ENCODE measurements around the gene FAM237B.
"Not testable (repeated sequence)": the region's sequence is repeated elsewhere in the genome, so short reads cannot be mapped to it uniquely, and the experiment has no call there.

FAM237B gene

DNA sequence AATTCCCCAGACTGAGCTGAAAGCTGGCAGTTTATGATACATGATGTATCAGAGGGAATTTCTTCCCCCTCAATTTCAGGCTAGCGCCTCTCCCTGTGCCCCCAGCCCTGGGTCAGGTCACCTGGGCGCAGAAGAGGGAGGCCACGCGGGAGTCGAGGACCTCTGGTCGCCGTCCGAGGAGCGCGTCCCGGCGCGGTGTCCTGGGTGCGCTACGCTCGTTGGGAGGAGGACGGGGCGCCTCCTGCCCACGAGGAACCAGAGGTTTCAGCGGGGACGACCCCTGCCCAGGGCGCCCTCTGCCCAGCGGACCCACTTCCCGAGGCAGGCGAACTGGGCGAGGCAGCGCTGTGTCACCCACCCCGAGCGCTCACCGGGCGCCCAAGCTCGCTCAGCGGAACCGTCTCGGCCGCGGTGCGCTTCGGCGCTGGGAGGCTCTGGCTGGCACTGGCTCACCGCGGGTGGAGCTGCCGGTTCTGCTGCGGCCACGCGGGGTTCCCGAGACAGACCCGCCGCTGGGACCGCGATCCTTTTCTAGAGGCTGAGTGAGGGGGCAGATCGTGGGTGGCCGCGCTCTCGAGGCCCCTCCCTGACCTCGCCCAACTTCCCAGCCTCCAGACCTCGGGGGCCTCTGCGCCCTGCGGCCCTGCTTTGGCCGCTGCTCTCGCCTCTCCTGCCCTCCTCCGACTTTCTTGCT is at the start of gene FAM237B:
Gene FAM237B, minus strand, starts transcription at position 504 of the 694 bp plus-strand sequence. CDS start 1,556 bp downstream, outside the sequence.
- DNase-seq: no peak

DNA sequence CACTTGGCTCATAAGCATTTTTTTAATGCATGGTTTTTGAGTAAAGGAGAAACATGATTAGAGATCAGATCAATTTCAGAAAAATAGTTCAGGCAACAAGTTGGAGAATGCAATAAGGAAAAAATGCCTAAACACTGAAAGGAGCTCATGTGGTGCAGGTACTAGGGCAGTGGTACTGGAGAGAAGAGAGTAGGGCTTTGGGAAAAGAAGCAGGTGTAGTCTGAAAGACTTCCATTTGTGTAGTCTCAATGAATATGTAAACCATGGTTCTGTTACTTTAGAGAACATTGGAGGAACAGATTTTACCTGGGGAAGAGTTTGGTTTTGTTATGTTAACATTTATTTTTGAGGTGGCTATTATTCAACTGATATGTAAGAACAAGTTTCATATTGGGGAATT is 30.9 kb upstream of the FAM237B start:
- DNase-seq: no peak

DNA sequence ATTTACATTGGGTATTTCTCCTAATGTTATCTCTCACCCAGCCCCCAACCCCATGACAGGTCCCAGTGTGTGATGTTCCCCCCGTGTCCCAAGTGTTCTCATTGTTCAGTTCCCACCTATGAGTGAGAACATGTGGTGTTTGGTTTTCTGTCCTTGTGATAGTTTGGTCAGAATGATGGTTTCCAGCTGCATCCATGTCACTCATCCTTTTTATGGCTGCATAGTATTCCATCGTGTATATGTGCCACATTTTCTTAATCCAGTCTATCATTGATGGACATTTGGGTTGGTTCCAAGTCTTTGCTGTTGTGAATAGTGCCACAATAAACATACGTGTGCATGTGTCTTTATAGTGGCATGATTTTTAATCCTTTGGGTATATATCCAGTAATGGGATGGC is 28.9 kb upstream of the FAM237B start:
- DNase-seq: not testable (repeated sequence)

DNA sequence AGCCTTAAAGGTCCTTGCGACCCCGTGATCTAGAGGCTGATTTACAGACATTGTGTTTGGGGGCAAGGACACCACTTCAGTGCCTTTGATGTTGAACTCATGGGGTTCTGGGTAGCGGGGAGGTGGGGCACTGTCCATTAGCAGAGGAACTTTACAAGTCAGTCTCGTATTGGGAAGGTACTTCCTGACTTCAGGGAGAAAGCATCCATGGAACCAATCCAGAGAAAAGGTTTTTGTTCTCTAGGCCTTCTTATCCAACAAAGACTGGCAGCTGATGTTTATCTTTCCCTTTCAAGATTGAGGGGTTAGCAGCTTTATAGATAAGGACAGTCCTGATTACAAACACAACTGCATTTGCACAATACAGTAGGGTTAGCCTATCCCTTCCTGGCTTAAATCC is 28.2 kb upstream of the FAM237B start:
- no peak for DNase-seq

DNA sequence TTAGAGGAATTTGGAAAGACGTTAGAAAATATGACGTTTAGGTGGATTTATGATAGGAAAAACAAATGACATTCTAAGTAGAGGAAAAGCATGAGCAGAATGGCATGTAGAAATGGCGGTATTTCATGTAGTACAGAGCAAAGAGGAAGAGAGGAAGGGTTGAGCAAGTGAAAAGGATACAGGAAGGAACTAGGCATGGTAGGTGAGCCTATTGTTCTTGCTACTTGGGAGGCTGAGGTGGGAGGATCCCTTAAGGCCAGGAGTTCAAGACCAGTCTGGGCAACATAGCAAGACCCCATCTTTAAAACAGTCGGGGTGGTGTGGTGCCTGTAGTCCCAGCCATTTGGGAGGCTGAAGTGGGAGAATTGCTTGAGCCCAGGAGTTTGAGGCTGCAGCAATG is 26.7 kb upstream of the FAM237B start:
- DNase-seq: no peak

DNA sequence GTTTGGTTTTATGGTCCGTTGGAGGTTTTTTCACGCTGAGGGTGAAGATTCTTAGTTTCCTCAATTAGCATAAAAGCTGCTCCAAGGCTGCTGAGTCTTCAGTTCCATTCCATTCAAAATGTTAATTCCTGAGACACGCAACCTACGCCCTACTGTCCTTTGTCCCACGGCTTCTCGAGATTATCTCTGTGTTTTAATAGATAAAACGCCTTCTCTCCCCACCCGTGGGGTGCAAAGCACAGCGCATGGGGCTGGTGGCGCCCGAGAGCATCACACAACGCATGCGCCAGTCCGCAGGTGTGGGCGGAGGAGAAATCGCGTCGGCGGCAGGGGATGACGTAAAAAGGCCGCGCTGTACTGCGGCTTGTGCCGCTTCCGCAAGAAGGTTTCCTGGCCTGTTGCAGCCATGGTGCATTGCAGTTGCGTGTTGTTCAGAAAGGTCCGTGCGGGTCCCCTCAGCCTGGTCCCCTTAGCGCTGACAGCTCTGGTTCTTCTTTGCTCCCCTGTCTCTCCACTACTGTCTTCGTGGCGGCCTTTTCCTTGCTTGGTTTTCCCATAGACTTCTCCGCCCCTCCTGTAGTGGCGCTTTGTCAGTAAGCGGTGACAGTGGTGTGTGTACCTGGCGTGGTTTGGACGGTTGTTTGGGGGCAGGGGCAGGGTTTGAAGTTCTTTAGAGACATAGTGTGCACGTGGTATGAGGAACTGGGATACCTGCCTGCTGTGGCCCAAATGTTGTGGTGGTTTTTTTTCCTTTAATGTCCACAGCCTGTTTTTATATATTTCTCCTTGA is 25.4 kb upstream of the FAM237B start, which contains the start of gene GTPBP10:
Gene GTPBP10, plus strand, starts transcription at position 381 of the 790 bp plus-strand sequence. Its CDS starts 26 bp downstream, at position 407.
- peak; percentile 91 to 93 for DNase-seq

DNA sequence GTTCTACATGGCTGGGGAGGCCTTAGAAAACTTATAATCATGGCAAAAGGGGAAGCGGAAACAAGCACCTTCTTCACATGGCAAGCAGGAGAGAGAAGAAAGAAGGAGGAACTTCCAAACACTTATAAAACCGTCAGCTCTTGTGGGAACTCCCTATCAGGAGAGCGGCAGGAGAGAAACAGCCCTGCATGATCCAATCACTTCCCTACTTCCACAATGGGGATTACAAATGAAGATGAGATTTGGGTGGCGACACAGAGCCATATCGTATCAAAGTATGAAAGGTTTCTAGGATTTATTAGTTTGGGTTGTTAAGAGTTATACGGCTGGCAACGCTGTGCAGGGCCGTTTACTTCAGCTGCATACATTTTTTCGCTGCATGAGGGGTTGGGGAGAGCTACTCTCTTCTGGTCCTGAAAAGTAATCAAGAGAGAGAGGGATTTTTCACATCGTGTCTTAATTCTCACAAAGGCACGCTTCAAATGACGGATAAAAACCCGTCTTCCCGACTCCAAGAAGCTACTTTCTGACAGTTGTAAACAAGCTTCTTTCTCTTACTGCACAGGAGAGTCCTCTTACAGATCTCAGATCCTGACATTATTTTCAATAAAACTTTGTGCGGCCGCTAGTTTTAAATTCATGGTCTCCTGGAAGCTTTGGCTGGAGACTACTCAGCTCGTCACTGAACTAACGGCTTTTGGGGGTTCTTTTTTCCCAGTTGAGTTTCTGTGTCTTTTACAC is 24.7 kb upstream of the FAM237B start:
- DNase-seq: peak; percentile 21 to 23

DNA sequence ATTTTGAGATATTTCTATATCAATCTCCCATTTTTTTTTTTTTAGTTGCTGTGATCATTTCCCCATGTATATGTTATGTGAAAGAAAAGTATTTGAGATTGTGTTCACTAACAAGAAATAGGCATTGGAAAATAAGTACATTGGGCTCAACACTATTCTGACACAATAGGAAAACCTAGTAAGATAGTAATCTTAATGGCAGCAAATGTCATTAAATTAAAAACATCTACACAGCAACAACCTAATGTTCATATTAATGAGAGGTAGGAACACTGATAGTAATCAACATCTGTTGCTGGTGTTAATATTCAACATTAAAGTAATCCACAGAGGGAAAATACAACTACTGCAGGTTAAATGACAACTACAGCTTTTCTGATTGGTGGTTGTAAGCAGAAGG is 23.9 kb upstream of the FAM237B start:
- no peak for DNase-seq

DNA sequence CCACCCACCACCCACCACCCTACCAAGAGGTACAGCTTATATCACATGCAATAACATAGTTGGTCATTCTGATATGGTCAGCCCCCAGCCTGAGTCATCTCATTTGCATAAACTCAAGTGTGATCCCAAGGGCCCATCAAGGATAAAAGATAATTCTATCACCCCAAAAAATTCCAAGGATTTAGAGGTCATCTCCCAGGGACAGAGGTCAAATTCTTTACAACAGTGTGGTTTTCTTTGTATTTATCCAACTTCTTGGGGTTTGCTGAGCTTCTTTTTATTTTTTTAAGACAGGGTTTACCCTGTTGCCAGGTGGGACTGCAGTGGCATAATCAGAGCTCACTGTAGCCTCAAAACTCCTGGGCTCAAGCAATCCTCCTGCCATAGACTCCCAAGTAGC is 16.0 kb upstream of the FAM237B start:
- no peak for DNase-seq

DNA sequence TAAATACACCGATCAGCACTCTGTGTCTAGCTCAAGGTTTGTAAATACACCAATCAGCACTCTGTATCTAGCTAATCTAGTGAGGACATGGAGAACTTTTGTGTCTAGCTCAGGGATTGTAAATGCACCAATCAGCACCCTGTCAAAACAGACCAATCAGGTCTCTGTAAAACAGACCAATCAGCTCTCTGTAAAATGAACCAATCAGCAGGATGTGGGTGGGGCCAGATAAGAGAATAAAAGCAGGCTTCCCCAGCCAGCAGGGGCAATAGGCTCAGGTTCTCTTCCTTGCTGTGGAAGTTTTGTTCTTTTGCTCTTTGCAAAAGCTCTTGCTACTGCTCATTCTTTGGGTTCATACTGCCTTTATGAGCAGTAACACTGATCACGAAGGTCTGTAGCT is 13.8 kb upstream of the FAM237B start:
- not testable (repeated sequence) for DNase-seq

DNA sequence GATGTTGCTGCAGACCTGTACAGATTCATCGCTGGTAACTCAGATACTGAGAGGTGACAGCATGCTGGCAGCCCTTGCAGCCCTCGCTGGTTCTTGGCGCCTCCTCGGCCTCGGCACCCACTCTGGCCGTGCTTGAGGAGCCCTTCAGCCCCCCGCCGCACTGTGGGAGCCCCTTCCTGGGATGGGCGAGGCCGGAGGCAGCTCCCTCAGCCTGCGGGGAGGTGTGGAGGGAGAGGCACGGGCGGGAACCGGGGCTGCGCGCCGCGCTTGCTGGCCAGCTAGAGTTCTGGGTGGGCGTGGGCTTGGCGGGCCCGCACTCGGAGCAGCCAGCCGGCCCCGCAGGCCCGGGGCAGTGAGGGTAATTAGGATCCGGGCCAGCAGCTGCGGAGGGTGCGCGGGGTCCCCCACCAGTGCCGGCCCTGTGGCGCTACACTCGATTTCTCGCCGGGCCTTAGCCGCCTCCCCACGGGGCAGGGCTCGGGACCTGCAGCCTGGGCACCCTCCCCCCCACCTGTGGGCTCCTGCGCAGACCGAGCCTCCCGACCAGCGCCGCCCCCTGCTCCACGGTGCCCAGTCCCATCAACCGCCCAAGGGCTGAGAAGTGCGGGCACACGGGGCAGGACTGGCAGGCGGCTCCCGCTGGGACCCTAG is 13.2 kb upstream of the FAM237B start:
- DNase-seq: no peak

DNA sequence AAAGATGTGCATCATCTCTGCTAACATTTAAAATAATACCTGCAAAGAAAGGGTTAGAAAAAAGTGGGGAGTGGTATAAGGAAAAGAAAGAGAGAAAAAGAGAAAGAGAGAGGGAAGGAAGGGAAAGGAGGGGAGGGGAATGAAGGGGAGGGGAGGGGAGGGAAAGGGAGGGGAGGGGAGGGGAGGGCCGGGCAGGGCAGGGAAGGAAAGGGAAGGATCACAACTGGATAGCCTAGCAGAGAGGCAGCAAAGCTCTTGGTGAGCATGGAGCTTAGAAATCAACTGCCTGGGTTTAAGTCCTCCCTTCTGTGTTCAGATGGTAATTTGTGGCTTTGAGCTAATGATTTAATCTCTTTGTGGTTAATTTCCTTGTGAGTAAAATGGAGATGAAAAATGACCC is 5.4 kb upstream of the FAM237B start:
- no peak for DNase-seq

DNA sequence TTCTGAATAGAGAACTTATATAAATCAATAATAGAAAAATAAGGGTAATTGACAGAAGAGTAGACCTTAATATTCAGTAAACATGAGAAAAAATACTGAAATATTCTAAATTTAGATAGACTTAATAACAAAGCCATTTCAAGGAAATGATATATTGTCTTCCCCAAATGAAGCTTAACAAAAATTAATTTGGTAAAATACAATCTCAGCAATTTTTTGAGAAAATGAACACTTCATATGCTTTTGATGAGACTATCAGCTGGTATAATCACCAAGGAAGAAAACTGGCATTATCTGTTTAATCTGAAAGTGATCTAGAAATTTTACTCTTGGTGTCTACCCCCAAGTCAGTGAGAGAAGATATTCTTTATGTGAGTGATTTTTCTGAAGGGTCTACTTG is 1.7 kb upstream of the FAM237B start:
- DNase-seq: no peak

DNA sequence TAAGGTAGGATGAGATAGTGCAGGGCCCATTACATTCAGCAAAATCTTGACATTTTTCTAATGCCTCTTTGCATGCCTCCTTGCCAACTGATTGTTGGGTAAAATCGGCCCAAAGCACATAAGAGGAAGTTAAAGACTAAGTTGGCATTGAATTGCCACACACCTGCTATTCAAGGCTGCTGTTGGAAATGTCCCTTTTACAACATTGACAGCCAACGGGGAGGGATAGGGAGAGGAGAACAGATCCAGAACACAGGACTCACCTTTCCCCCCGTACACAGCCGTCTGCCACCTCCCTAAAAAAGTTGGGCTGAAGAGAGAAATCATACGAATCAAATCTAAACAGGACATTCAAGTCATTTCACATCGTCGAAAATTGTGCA is 695 bp downstream of the FAM237B start:
- DNase-seq: no peak

DNA sequence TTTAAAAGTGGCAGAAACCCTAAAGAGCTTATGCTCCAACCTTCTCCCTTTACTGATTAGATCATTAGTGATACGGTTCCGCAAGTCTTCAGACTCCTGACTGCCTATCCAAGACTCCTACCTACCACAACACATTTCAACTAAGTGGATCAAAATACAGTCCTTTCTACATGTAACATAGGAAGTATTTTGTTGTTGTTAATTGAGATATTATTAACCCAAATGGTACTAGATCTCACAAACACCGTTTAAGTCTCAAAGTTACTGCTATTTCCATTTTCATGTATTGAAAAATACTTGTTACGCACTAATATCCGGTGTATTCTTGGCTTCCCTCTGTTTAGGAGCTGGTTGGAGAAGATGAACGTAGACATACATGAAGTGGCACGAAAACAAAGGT is 1.1 kb downstream of the FAM237B start:
- DNase-seq: no peak

DNA sequence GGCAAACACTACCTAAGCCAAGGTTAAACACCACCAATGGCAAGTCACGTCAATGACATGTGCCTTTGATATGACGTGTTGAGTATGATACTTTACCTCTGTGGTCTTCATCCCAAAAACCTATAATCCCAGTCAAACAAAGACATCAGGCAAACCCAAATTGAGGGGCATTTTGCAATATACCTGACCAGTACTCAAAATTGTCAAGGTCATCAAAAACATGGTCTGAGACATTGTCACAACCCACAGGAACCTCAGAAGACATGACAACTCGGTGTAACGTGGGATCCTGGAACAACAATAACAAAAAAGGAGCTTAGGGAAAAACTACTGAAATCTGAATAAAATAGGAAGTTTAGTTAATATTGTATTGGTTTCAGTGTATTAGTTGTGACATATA is 7.2 kb downstream of the FAM237B start:
- DNase-seq: no peak

DNA sequence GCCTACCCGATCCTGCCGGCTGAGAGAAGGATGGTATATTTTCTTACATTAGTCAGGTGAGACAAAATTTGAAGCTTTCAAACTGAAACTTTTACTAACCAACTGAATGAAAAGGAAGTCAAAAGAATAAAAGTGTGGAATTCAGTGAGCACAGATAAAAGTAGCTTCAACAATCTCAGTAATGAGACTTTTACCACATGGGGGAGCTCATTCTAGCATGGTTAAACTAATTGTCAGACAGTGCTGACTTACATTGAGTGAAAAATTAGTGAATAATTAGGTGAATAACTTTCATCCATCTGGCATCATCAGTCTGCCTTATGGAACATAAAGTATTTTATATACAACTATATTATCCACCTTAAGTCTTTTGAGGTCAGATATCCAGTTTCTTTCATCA is 8.4 kb downstream of the FAM237B start:
- DNase-seq: no peak

DNA sequence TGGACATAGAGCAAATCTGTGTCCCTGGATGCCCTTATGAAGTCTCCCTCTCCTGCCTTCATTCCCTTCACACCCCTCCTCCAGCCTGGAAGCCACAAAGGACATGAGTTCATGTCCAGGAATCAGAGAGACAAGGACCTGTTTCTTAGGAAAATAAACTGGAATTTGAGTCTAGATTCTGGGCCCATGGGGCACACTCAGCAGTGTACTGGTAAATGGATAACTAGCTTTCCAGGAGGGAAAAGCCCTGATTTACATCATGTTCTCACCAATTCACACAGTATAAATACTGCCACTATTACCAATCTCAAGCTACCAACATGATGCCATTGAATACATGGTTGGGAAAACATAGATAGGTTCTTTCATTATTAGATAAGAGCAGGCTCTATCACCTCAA is 9.9 kb downstream of the FAM237B start:
- no peak for DNase-seq

DNA sequence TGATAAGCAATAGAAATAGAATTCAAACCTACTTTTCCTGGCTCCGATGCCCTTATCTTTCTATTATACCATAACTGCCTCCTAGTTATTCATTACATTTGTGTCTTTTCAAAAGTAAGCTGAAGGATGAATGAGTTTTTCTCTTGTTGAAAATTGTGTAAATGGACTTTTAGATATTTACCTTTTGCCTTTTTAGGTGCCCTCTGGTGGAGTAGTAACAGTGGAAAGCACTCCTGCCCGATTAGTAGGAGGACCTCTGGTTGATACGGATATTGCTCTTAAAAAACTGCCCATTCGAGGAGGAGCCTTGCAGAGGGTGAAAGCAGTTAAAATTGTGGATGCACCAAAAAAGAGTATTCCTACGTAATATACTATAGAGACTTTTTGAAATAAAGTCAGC is 11.2 kb downstream of the FAM237B start:
- DNase-seq: no peak

DNA sequence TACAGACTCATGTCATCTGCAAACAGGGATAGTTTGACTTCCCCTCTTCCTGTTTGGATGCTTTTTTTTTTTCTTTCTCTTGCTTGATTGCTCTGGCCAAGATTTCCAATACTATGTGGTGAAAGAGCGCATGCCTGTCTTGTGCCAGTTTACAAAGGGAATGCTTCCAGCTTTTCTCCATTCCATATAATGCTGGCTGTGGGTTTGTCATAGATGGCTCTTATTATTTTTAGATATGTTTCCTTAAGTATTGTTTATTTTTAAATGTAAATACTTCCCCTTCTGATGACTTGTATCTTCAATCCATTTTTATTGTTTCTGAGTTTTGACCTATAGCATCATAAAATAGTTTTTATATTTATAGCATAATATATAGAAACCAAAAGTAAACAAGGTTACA is 17.9 kb downstream of the FAM237B start:
- DNase-seq: no peak

DNA sequence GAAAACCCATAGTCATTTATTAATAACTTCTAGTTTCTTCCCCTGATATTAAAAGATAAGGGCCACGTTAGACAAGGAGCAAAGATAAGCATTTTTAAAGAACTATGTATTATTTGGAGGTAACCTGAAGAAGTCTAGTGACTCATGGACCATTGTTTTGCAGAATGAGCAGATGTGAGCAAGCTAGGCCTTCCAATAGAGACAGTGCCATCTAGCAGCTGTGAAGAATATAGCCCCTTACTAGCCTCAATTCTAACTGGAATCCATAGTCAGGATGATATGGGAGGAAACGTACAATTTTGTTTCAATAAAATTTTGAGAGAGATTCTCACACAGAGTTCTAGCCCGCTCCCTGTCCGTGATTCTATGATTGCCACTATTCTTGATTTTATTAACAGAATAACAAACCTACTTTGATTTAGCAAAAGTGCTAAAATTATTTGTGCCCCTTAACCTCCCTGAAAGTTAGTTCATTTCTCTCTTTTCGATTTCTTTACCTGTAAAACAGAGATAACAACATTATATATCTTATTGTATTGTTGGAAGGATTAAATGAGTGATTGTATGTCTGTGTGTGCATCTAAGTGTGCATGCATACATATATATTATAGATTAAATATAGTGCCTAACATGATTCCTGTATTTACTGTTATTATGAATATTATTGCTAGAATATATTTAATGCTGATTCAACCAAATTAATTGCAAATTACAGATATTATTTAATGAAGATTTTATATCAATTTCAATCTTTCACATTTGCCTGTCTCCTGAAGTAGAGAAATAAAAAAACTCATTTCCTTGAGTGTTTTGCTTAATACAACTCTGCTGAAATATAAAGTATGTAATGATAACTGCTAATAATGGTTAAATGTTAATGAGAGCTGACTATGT is 22.7 kb downstream of the FAM237B start:
- peak; percentile 4 to 40 for DNase-seq

All from SHP77 (cell line).